Fibroblast of the aortic adventitia (primary cell): ENCODE results near the gene STAB2. TPM values are rescaled to one million over a fixed set of nuclear protein-coding genes. Genes with fewer than 3 reads are reported as not detected.

ENCODE experiments used
- DNase-seq: peaks from one replicate; pipeline ENCODE4 v3.0.0-alpha.2; 2010; ENCODE audit warnings: low read depth
- H3K4me3 ChIP-seq: 2 replicates; pipeline ENCODE4 v1.5.1; 2011; ENCODE audit warnings: low read depth, mild to moderate bottlenecking, control low read depth, low read length, moderate library complexity
- total RNA-seq: library from RNA; depleted of rRNA; stranded (reverse); fragments of >200 nt; gene quantifications from 2 replicates; pipeline ENCODE4 v1.2.3, GENCODE V29; 2012; ENCODE audit warnings: low replicate concordance
- TF ChIP-seq, protein P1 (sequence below): IDR thresholded peaks from 2 replicates; pipeline ENCODE4 v1.5.1; 2011; ENCODE audit warnings: mild to moderate bottlenecking, low read length, control low read depth, inconsistent platforms; ENCODE audit not compliant: insufficient read depth

Gene STAB2
- total RNA-seq, 1 donor = not detected

DNA sequence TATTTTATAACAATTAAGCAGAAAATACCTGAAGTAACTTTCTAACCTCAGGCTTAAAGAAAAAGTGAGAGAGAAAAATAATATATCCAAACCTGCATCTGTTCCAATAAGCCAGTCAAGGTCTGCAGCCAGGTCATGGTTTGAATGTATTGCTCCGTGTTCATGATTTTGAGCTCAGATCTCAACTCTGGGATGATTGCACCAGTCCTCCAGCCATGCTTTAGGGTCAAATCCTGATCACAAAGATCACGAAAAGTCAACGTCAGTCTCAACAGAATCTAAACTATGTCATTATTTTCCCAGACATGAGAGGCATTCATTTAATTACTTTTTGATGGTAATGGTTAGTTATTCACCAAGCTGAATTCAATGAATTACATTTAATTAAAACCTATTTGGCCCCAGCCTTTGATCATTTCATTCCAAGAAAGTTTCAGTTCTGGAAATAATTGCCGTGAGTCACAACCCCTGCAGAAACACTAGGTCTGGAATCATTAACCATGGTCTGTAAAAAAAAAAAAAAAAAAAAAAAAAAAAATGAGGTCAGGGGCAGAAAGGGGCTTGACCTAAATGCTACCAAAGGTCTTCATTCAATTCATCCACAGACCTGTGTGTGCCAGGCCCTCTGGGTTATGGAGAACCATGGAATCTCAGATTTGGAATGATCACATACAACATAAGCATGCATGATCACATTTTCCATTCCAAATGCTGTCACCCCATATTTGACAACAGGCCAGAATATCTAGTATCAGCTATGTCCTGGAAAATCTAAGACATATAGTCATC is 198.4 kb downstream of the STAB2 start:
- no peak for DNase-seq
- no peak overlapping the region for H3K4me3 ChIP-seq
- TF ChIP-seq, protein P1, sequence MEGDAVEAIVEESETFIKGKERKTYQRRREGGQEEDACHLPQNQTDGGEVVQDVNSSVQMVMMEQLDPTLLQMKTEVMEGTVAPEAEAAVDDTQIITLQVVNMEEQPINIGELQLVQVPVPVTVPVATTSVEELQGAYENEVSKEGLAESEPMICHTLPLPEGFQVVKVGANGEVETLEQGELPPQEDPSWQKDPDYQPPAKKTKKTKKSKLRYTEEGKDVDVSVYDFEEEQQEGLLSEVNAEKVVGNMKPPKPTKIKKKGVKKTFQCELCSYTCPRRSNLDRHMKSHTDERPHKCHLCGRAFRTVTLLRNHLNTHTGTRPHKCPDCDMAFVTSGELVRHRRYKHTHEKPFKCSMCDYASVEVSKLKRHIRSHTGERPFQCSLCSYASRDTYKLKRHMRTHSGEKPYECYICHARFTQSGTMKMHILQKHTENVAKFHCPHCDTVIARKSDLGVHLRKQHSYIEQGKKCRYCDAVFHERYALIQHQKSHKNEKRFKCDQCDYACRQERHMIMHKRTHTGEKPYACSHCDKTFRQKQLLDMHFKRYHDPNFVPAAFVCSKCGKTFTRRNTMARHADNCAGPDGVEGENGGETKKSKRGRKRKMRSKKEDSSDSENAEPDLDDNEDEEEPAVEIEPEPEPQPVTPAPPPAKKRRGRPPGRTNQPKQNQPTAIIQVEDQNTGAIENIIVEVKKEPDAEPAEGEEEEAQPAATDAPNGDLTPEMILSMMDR = no peak

DNA sequence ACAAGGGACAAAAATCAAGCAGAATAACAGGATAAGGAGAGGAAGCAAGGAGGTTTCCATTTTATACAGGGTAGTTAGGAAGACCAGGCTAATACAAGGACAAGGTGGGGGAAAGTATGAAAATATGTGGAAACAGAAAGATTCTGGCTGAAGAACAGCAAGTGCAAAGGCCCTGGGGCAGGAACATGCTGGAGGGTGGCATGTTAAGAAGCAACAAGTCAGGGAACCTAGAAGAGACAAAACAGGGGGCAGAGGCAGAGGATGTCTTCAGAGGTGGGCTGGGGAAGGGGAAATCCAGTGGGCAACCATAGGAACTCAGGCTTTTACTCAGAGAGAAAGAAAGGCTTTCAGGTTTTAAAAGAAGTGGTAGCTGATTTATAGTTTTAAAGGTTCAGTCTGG is 199.1 kb downstream of the STAB2 start:
- TF ChIP-seq, protein P1 = no peak
- no peak for DNase-seq
- no peak overlapping the region for H3K4me3 ChIP-seq

DNA sequence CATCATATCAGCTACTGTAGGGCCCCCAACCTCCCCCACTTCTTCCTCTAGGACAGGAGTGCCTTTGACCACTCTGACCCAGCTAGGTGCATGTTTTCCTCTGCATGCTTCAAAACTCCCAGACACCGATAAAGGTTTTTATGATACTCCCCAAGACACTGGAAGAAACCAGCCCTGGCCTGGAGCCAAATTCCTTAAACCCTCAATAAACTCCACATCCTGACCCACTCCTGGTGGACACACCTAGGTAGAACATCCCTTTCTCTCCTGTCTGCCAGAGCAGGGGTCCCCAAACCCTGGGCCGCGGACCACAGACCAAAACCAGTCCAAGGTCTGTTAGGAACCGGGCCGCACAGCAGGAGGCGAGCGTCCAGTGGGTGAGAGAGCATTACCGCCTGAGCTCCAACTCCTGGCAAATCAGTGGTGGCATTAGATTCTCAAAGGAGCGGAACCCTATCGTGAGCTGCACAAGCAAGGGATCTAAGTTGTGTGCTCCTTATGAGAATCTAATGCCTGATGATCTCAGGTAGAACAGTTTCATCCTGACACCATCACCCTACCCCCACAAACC is 204.4 kb downstream of the STAB2 start:
- DNase-seq = no peak
- TF ChIP-seq, protein P1 = no peak

DNA sequence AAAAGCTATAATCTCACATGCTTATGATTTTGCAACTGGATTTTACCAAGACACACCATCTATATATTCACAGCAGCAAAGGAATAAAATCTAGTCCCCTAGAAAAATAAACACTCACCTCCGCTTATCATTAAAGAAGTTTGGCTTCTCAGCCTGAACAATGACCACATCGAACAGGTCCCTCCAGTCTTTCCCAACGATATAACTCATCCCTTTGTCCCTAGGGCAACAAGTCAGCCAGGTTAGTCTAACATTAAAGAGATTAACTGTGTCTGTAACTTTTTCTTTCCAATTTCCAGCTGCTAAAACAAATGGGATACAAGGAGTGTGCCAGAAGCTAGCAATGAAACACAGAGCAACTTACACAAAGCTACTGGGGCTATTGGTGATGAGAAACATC is 206.0 kb downstream of the STAB2 start:
- no peak for DNase-seq
- no peak overlapping the region for H3K4me3 ChIP-seq
- TF ChIP-seq, protein P1 = no peak

More for the DNA sequence above, 204.4 kb downstream of the STAB2 start:
- no peak overlapping the region for H3K4me3 ChIP-seq

DNA sequence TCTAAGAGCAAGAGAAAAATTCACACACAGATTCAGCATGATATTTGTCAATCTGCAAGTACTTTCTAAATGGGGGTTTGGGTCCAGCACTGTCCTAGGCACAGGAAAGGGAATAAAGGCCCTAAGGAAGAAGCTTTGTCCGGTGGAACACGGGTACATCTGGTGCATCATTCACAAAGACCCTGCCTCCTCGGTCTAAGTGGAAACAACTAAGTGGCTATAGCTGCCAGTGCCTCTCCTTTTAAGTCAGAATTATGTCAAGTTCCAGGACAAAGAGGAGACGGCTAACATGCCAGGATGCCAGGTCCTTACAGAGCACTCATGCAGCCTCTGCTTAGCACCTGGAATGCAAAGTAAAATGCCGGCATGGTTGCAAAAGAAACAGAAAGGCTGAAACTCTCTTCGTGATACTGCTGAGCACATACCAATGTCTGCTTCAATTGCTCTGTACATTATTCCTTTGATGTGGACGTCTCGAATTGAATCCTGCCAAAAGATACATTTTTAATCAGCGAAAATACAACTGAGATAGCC is 206.5 kb downstream of the STAB2 start:
- no peak overlapping the region for H3K4me3 ChIP-seq
- TF ChIP-seq, protein P1 = no peak
- DNase-seq = no peak

DNA sequence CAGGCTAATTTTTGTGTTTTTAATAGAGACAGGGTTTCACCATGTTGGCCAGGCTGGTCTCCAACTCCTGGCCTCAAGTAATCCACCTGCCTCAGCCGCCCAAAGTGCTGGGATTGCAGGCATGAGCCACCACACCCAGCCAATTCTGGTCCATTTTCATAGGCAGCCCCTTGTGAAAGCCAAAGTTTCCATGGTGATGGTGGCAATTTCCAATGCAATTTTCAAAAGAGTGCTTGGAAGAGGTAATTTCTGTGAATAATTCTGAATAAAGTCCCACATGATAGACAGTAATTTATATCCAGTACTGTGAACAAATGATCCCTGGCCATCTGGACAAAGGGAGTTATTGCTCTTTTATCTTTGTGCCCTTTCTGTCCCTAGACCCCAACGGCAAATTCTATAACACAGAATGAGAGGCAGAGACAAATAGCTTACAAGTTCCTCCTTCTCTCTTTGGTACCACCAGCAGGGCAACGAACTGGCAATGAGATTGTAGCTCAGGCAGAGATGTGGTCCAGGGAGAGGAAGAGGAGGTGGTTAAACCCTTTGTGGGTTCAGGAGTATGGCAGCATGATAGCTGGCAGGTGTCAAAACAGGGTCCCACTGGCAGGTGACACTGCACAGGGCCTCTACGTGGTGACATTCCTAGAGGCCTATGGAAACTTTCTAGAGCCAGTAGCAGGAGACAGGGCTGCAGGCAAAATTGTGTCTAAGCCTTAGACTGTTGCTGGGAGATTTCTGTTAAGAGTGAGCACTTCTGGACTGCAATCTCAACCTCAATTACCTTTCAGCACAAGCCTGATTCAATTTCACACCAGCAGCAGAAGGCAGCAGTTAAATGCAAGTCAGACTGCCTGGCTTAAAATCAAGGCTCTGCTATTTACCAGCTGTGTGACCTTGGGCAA is 207.5 kb downstream of the STAB2 start:
- H3K4me3 ChIP-seq = no peak overlapping the region
- DNase-seq = no peak
- TF ChIP-seq, protein P1 = no peak
